H9 (cell line): Measurements from ENCODE around the gene TIMM10. TPM values are rescaled to one million over a fixed set of nuclear protein-coding genes. Genes with fewer than 3 reads are reported as not detected.

ENCODE experiments used
- DNase-seq: peaks from one replicate; pipeline ENCODE4 v3.0.0-alpha.2; 2017
- H2AFZ ChIP-seq: one replicate; pipeline ENCODE4 v1.6.1; 2013; ENCODE audit warnings: mild to moderate bottlenecking, low read length, control low read depth, moderate library complexity
- H2AK5ac ChIP-seq: 2 replicates; pipeline ENCODE4 v1.6.1; 2013; ENCODE audit warnings: low read length, control low read depth, mixed read lengths; ENCODE audit not compliant: insufficient read length
- H2BK120ac ChIP-seq: one replicate; pipeline ENCODE4 v1.6.1; 2013; ENCODE audit warnings: low read depth, mild to moderate bottlenecking, low read length, control low read depth, inconsistent platforms; ENCODE audit not compliant: poor library complexity, severe bottlenecking
- H2BK12ac ChIP-seq: 2 replicates; pipeline ENCODE4 v1.6.1; 2013; ENCODE audit warnings: low read length, control low read depth, mixed read lengths, low read depth; ENCODE audit not compliant: insufficient read length
- H2BK15ac ChIP-seq: 2 replicates; pipeline ENCODE4 v1.6.1; 2013; ENCODE audit warnings: low read depth, low read length, control low read depth
- H2BK20ac ChIP-seq: one replicate; pipeline ENCODE4 v1.6.1; 2013; ENCODE audit warnings: low read depth, mild to moderate bottlenecking, low read length, control low read depth, inconsistent platforms; ENCODE audit not compliant: poor library complexity, severe bottlenecking
- H2BK5ac ChIP-seq: 2 replicates; pipeline ENCODE4 v1.6.1; 2013; ENCODE audit warnings: low read length, control low read depth, mixed read lengths; ENCODE audit not compliant: insufficient read length
- H3K14ac ChIP-seq: 2 replicates; pipeline ENCODE4 v1.6.1; 2013; ENCODE audit warnings: low read length, control low read depth; ENCODE audit not compliant: insufficient read depth
- H3K18ac ChIP-seq: 2 replicates; pipeline ENCODE4 v1.6.1; 2013; ENCODE audit warnings: low read depth, mild to moderate bottlenecking, mixed read lengths, low read length, control low read depth; ENCODE audit not compliant: insufficient read length
- H3K23ac ChIP-seq: 2 replicates; pipeline ENCODE4 v1.6.1; 2013; ENCODE audit warnings: low read length, control low read depth, mixed read lengths, low read depth; ENCODE audit not compliant: insufficient read length
- H3K23me2 ChIP-seq: 2 replicates; pipeline ENCODE4 v1.6.1; 2013; ENCODE audit warnings: low read depth, mild to moderate bottlenecking, mixed read lengths, low read length, control low read depth; ENCODE audit not compliant: insufficient read length, poor library complexity, severe bottlenecking
- H3K27ac ChIP-seq: 2 replicates; pipeline ENCODE4 v1.5.1; 2013; ENCODE audit warnings: low read length, control low read depth, mixed read lengths, low read depth; ENCODE audit not compliant: insufficient read length
- H3K27me3 ChIP-seq: 2 replicates; pipeline ENCODE4 v1.6.1; 2013; ENCODE audit warnings: low read length, control low read depth, inconsistent platforms; ENCODE audit not compliant: insufficient read depth
- H3K4ac ChIP-seq: 2 replicates; pipeline ENCODE4 v1.6.1; 2013; ENCODE audit warnings: low read depth, mild to moderate bottlenecking, control low read depth, inconsistent platforms, low read length, moderate library complexity
- H3K4me1 ChIP-seq: 2 replicates; pipeline ENCODE4 v1.6.1; 2013; ENCODE audit warnings: low read length, control low read depth, inconsistent platforms; ENCODE audit not compliant: insufficient read depth
- H3K4me2 ChIP-seq: 2 replicates; pipeline ENCODE4 v1.6.1; 2013; ENCODE audit warnings: low read length, control low read depth, mixed read lengths; ENCODE audit not compliant: insufficient read length, insufficient read depth
- H3K56ac ChIP-seq: 2 replicates; pipeline ENCODE4 v1.6.1; 2013; ENCODE audit warnings: low read depth, mild to moderate bottlenecking, mixed read lengths, low read length, control low read depth; ENCODE audit not compliant: insufficient read length
- H3K79me1 ChIP-seq: 2 replicates; pipeline ENCODE4 v1.6.1; 2013; ENCODE audit warnings: low read depth, mild to moderate bottlenecking, moderate library complexity, low read length, control low read depth, inconsistent platforms; ENCODE audit not compliant: insufficient read depth, poor library complexity, severe bottlenecking
- H3K79me2 ChIP-seq: 2 replicates; pipeline ENCODE4 v1.6.1; 2013; ENCODE audit warnings: low read length, control low read depth, inconsistent platforms; ENCODE audit not compliant: insufficient read depth
- H3K9ac ChIP-seq: 2 replicates; pipeline ENCODE4 v1.6.1; 2013; ENCODE audit warnings: low read length, control low read depth, mixed read lengths; ENCODE audit not compliant: insufficient read length; ENCODE audit errors: extremely low read depth
- H3K9me3 ChIP-seq: one replicate; pipeline ENCODE4 v1.6.1; 2013; ENCODE audit warnings: low read depth, low read length, inconsistent platforms; ENCODE audit not compliant: control insufficient read depth
- H3T11ph ChIP-seq: one replicate; pipeline ENCODE4 v1.6.1; 2013; ENCODE audit warnings: mild to moderate bottlenecking, low read length, control low read depth, inconsistent platforms
- H4K20me1 ChIP-seq: one replicate; pipeline ENCODE4 v1.6.1; 2013; ENCODE audit not compliant: control insufficient read depth, insufficient read length, insufficient read depth
- H4K5ac ChIP-seq: 2 replicates; pipeline ENCODE4 v1.6.1; 2013; ENCODE audit warnings: low read depth, mild to moderate bottlenecking, mixed read lengths, low read length, control low read depth; ENCODE audit not compliant: insufficient read length
- H4K8ac ChIP-seq: replicated peaks from 2 replicates; pipeline ENCODE4 v1.6.1; 2013; ENCODE audit warnings: low read length, control low read depth, mixed read lengths, low read depth; ENCODE audit not compliant: insufficient read length
- H4K91ac ChIP-seq: 2 replicates; pipeline ENCODE4 v1.6.1; 2013; ENCODE audit warnings: low read depth, mild to moderate bottlenecking, moderate library complexity, mixed read lengths, low read length, control low read depth; ENCODE audit not compliant: insufficient read length
- H3K27ac Mint-ChIP-seq, 3 experiments: 2 replicates in 2 of 3; 3 replicates in 1 of 3; pipeline ENCODE4 v1.8.0; 2020 to 2021; ENCODE audit warnings: mixed read lengths in 3 of 3, mild to moderate bottlenecking in 1 of 3, moderate library complexity in 1 of 3
- H3K27me3 Mint-ChIP-seq: 2 replicates; pipeline ENCODE4 v1.8.0; 2021; ENCODE audit warnings: low read depth, mild to moderate bottlenecking, moderate library complexity, mixed read lengths
- H3K36me3 Mint-ChIP-seq, 3 experiments: 2 replicates in 2 of 3; 3 replicates in 1 of 3; pipeline ENCODE4 v1.8.0; 2020 to 2021; ENCODE audit warnings: low read depth in 3 of 3, mixed read lengths in 3 of 3; ENCODE audit not compliant: insufficient read depth in 1 of 3
- H3K4me1 Mint-ChIP-seq, 2 experiments: 2 replicates each; pipeline ENCODE4 v1.8.0; 2020; ENCODE audit warnings: mixed read lengths in 2 of 2
- H3K4me3 Mint-ChIP-seq, 2 experiments: 2 replicates in 1 of 2; 3 replicates in 1 of 2; pipeline ENCODE4 v1.8.0; 2020 to 2021; ENCODE audit warnings: mild to moderate bottlenecking in 2 of 2, mixed read lengths in 2 of 2, moderate library complexity in 1 of 2
- H3K9me3 Mint-ChIP-seq, 2 experiments: 2 replicates in 1 of 2; 3 replicates in 1 of 2; pipeline ENCODE4 v1.8.0; 2020; ENCODE audit warnings: mild to moderate bottlenecking in 2 of 2, mixed read lengths in 2 of 2, moderate library complexity in 1 of 2
- CTCF ChIP-seq: fragments of 200-600 bp; sonication (generic); conservative IDR thresholded peaks from 3 replicates; pipeline ENCODE4 v1.8.0; 2021; ENCODE audit warnings: antibody characterized with exemption, mild to moderate bottlenecking
- WGBS: extraction: QIAGEN DNeasy Blood & Tissue Kit; methylation state at CpG from one replicate; pipeline ENCODE4 v1.1.7; 2013; ENCODE audit warnings: missing lambda C conversion rate, low lambda C conversion rate, mixed read lengths; ENCODE audit not compliant: insufficient read length; ENCODE audit errors: extremely low coverage; 5-methylcytosine and 5-hydroxymethylcytosine counted together
- total RNA-seq: library from RNA; stranded (reverse); gene quantifications from 2 replicates; pipeline ENCODE4 v1.2.1, GENCODE V29; 2021

Gene TIMM10
- total RNA-seq, 1 experiment from 2014 or later: 130 TPM

- Histone ChIP-seq H3K4ac (no peak overlapping the region), H3K14ac (no peak overlapping the region), H3K4me1 (no peaks in the 10 kb centered on the region), H2AFZ (no peak overlapping the region), H4K5ac (no peak overlapping the region), H4K8ac (no peak overlapping the region), H2BK20ac (no peak overlapping the region), H3K23me2 (no peaks in the 10 kb centered on the region), H2AK5ac (no peak overlapping the region), H4K91ac (no peak overlapping the region), H3K79me1 (no peaks in the 10 kb centered on the region), H3K27me3 (no peaks in the 10 kb centered on the region), H4K20me1 (no peaks in the 10 kb centered on the region), H2BK120ac (no peak overlapping the region), H3K18ac (no peak overlapping the region), H3K79me2 (no peaks in the 10 kb centered on the region), H3K23ac (no peak overlapping the region), H3K9ac (no peak overlapping the region), H2BK12ac (no peak overlapping the region), H3K27ac (no peak overlapping the region), H2BK5ac (no peak overlapping the region), H3K9me3 (no peaks in the 10 kb centered on the region), H3T11ph (no peak overlapping the region), H2BK15ac (no peak overlapping the region), H3K56ac (no peak overlapping the region), H3K4me2 (no peak overlapping the region)
- H3K4me1 Mint-ChIP-seq: peaks cover 15 to 18% of the 10 kb centered on the region in 2 experiments
- no peak overlapping the region for H3K4me3 Mint-ChIP-seq
- WGBS: no CpG with 5 or more reads among the region's 4 CpGs
- no peak overlapping the region for H3K27ac Mint-ChIP-seq
- H3K9me3 Mint-ChIP-seq: no peaks in the 10 kb centered on the region; a peak in 1 of 5 replicates
- no peak for TF ChIP-seq CTCF
- DNase-seq: no peak
- H3K36me3 Mint-ChIP-seq: peaks cover 6 to 11% (median 11%) of the 10 kb centered on the region in 3 experiments
- H3K27me3 Mint-ChIP-seq: peaks cover 1% of the 10 kb centered on the region; the same call in 1 of the 2 replicates
Observed at GRCh38 chr11:57523419-57523818, 7.1 kb downstream of the TIMM10 start.
